ENCODE results near the gene SMCO3. TPM values are rescaled to one million over a fixed set of nuclear protein-coding genes. Genes with fewer than 3 reads are reported as not detected.

The SMCO3 gene
- polyA plus RNA-seq, result not detected in 2 replicates

GRCh38 chr12:14814014-14814413, at the start of gene SMCO3:
TSS of gene SMCO3 (minus strand) at chr12:14814182. CDS start at chr12:14806680, 7,502 bp downstream.

GRCh38 chr12:14843425-14843887, 29.5 kb upstream of the SMCO3 start, which contains the start of gene ART4:
TSS of gene ART4 (minus strand) at chr12:14843526. CDS start at chr12:14843113, 413 bp downstream.

GRCh38 chr12:14803011-14803829, 10.8 kb downstream of the SMCO3 start, which contains the start of the genes C12orf60 and WBP11:
TSS of gene C12orf60 (plus strand) at chr12:14803670. CDS start at chr12:14822936, 19,266 bp downstream.
TSS of gene WBP11 (minus strand) at chr12:14803478. CDS start at chr12:14801383, 2,095 bp downstream.

Other genes starting within 250 kb of the SMCO3 start
- 0.98 TPM in 1 of 2 replicates, not detected in the other for gene PLBD1, start 246.3 kb downstream of the SMCO3 start, polyA plus RNA-seq
- gene GUCY2C, start 117.6 kb downstream of the SMCO3 start, polyA plus RNA-seq, result not detected in 2 replicates
- gene WBP11, start 10.7 kb downstream of the SMCO3 start, polyA plus RNA-seq, result 45.0 and 84.9 TPM in 2 replicates
- 2.0 and 9.4 TPM in 2 replicates for gene C12orf60, start 10.5 kb downstream of the SMCO3 start, polyA plus RNA-seq
- not detected in 2 replicates for gene ART4, start 29.3 kb upstream of the SMCO3 start, polyA plus RNA-seq
- 0.43 and 7.6 TPM in 2 replicates for gene MGP, start 71.7 kb upstream of the SMCO3 start, polyA plus RNA-seq
- not detected in 2 replicates for gene ERP27, start 124.4 kb upstream of the SMCO3 start, polyA plus RNA-seq
- 8.2 TPM in 1 of 2 replicates, not detected in the other for gene ARHGDIB, start 147.4 kb upstream of the SMCO3 start, polyA plus RNA-seq
- gene PDE6H, start 158.9 kb upstream of the SMCO3 start, polyA plus RNA-seq, result not detected in 2 replicates